SKM-1 treated with dmso at 0.1 percent for 144 hours (cell line): ENCODE data around the gene UPK3BL2.
"Not testable (repeated sequence)": the region's sequence is repeated elsewhere in the genome, so short reads cannot be mapped to it uniquely, and the experiment has no call there.

ENCODE experiments used
- DNase-seq: peaks from one replicate; lab custom pipeline; 2025; ENCODE audit not compliant: unreplicated experiment; lab: John Stamatoyannopoulos, UW

UPK3BL2 gene

DNA sequence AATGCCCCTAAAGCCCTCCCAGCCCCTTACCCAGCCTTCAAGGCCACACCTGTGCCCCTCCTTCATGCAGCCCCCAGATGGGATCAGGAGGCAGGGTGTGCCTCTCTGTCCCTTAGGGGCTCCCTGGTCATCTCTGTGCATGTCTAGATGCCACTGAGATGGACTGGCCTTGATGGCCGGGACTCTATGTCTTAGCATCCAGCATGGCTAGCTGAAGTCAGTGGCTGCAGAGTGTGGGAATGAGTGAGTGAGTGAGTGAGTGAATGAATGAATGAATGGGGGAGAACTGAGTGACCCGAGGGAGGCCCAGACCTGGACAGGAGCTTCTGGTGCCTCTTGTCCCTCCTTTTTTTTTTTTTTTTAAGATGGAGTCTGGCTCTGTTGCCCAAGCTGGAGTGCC is 11.4 kb downstream of the UPK3BL2 start:
- DNase-seq: not testable (repeated sequence)

DNA sequence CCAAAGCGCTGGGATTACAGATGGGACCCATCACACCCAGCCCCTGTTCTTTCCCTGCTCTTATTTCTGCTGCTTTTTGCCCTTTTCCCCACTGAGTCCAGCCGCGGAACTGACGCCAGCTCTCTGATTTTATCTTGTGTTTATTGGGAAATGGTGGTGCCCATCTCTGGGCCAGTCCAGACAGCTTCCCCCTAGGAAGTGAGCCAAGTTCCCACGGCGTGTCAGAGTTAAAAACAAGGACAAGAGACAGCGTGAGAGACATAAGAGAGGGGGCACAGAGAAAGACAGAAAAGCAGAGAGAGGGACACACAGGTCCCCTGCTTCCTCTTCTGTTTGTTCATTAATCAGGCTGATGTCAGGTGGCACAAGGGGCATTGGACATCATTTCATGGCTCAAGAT is 11.9 kb downstream of the UPK3BL2 start:
- DNase-seq: not testable (repeated sequence)

DNA sequence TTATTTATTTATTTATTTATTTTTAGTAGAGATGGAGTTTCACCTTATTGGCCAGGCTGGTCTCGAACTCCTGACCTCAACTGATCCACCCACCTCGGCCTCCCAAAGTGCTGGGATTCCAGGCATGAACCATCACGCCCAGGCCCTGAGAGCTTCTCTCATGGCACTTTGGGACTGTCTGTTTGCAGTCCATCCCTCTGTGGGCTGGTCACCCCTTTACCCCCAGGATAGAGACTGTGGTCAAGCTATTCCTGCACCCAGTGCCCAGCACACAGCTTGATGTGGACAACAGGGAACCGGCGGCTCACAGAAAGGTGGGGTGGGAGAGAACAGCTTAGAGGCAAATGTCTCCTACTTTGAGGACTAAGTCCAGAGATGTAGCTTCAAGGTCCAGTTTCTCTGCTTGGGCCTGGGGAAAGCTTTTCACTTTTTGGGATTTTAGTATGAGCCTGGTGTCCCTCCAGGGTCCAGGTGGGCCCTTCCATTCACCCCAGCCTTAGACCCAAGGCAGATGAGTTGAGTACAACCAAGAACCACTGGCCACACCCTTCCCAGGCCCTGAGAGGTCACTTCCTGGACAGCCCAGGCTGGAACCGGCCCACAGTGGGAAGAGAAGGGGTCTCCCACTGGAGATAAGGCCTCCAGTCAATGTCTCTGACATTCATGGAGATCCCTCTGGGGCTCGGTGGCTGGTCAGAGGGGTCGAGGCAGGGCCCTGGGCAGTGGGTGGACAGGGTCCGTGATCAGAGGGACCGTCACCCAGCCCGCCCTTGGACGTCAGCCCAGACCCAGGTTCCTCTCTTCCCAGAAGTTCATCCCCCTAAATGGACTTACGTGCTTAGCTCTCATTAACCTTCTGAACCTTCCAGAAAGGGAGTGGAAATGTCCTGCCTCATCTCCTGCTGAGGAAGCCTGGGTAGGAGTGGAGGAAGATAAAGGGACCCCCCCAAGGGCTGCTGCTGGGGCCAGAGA is 15.4 kb downstream of the UPK3BL2 start:
- DNase-seq: not testable (repeated sequence)

DNA sequence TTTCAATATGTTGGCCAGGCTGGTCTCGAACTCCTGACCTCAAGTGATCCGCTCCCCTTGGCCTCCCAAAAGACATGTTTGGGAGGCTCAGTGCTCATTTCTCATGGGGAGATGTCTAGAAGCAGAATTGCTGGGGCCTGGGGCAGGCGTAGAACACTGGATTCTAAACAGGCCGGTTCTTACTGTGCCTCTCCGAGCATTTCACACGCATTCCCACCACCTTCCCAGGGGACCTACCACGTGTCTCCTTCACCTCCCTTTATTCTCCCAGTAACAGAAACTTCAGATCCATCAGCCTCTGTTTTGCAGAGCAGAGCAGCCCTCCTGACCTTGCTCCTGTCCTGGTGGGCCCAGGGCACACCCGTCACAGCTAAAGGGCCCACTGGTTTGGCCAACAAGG is 16.3 kb downstream of the UPK3BL2 start:
- not testable (repeated sequence) for DNase-seq

DNA sequence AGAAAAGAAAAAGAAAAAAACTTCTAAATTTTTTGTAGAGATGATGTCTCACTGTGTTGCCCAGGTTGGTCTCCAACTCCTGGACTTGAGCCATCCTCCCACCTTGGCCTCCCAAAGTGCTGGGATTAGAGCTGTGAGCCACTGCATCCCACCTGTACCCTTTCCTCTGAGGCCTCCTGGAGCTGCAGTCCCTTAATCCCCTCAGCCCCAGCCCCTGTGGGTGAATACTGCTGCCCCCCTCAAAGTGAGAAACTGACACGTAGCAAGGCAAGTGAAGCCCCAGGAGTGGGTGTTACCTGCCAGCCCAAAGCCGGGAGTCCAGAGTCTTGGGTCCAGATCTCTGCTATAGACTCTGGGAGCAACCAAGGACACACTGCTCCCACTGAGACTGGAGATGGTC is 18.7 kb downstream of the UPK3BL2 start:
- DNase-seq: not testable (repeated sequence)

DNA sequence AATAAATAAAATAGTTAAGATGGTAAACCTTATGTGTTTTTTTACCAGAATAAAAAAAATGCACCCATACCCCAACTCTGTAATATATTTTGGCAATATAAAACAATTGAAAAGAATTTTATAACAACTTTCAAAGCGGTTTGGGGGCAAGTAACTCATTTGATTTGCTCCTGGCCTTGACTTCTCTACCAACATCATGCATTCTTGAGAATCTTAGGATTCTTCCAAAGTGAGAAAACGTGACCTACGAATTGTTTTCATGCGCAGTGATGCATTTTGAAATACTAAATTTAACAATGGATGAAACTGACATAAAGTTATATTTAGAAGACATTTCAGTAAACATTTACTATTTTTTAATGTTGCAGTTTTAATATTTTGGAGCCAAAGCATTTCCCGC is 22.7 kb downstream of the UPK3BL2 start:
- DNase-seq: not testable (repeated sequence)

DNA sequence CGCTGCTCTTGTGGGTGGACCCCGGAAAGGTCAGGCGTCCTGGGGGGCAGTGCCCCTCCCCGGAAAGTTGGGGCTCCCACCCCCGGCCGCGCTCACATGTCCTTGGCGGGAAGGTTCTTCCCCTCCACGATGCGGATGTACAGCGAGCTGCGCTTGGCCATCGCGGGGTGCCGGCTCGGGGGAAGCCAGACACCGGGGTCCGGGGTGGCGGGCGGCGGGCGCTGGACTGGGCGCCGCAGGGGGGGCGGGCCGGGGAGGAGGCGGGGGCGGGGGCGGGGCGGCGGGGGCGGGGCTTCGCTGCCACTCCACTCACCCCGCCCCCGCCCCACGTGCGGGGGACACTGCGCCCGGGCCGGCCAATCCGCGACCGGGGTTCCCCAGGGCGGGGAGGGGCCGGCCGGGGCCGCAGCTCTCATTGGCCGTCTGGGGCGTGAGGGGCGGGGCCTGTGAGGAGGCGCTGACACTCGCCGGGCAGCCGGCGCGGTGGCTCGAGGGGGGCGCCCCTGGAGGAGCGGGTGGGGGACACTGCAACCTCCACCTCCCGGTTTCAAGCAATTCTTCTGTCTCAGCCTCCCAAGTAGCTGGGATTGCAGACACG is 25.8 kb downstream of the UPK3BL2 start, which contains the start of gene RASA4B:
Gene RASA4B (minus strand): TSS at position 228 of the 598 bp plus-strand sequence. CDS start 67 bp downstream, at position 161.
- DNase-seq: not testable (repeated sequence)

DNA sequence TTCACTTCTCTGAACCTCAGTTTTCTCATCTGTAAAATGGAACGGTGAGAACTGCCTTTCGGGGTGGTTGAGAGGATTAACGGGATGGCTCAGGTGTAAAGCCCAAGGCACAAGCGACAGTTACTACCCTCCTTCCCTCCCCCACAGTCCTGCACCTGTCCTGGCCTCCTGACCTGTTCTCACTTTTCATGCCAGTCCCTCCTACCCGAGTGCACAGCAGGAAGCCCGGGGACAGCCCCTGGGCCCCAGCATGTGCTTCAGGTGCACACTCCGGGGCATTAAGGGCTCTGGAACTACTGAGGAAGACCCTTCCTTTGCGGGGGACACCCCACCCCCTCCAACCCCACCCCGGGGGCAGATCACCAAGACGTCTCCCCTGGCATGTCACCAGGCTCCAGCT is 26.5 kb downstream of the UPK3BL2 start:
- DNase-seq: not testable (repeated sequence)

DNA sequence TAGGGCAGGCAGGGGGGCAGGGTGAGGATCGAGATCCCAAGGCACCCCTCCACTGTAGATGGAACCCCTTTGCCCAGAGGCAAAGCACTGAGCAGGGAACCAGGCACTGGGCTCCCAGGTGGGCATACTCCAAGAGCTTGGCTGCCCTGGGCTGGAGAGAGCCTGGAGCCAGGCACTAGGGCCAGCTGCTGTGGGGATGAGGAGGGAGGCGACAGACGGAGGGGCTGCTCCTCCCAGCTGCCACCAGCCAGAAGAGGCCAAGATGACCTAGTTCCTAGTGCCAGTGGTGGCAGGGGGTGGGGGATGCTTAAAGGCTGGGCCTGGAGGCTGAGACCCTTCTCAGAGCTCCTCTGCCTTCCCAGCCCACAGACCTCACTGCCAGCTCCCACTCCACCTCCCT is 27.6 kb downstream of the UPK3BL2 start:
- DNase-seq: not testable (repeated sequence)

DNA sequence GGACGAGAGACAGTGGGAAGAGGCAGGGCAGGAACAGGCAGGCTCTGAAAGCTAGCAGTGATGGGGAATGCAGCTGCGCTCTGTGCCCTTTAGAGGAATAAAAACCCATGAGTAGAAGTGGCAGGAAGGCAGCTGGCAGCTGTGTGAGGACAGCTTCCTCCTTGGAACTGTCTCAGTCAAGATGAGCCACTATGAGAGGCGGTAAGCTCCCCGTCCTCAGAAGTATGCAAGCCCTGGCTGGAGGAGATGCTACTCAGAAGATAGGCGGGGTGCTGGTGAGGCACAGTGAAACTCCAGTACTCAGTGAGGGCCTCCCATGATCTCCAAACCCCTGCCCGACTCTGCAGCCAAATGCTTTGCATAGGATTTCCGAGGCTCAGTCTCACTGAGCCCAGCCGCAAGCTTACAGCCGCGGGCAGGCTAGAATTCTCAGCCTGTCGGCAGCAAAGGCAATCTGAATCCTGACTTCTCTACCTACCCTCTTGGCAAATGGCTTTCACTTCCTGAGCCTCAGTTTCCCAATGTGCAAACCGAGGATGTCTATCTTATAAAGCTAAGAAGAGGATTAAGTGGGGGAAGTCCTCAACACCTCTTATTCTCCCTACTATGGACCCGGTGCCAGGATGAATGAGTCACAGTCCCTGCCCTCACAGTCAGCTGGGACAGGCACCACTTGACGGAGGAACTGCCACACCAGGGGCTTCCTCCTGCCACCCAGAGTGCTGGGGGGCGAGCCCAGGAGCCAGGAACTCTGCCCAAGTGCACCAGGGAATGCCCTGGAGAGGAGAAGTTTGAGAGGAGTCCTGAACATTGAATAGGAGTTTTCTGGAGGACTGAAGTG is 28.4 kb downstream of the UPK3BL2 start:
- DNase-seq: not testable (repeated sequence)

DNA sequence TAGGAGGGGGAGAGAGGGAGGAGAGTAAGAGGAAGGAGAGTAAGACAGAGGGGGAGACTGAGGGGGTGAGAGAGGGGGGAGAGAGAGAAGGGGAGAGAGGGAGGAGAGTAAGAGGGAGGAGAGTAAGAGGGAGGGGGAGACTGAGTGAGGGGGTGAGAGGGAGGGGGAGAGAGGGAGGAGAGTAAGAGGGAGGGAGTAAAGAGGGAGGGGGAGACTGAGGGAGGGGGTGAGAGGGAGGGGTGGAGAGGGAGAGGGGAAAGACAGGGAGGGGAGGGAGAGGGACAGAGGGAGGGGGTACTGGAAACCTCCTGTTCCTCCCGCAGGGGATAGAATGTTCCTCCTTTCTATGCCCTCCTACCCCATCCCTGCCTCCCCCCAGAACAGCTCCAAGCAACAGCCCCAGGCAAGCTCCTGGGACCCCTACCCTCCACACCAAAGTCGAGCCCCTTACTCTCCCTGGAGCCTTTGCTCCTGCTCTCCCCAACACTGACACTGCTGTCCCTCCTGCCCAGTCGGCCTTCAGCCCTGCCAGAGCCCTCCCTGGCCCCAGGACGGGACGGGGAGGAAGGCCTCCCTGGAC is 30.8 kb downstream of the UPK3BL2 start:
- not testable (repeated sequence) for DNase-seq

DNA sequence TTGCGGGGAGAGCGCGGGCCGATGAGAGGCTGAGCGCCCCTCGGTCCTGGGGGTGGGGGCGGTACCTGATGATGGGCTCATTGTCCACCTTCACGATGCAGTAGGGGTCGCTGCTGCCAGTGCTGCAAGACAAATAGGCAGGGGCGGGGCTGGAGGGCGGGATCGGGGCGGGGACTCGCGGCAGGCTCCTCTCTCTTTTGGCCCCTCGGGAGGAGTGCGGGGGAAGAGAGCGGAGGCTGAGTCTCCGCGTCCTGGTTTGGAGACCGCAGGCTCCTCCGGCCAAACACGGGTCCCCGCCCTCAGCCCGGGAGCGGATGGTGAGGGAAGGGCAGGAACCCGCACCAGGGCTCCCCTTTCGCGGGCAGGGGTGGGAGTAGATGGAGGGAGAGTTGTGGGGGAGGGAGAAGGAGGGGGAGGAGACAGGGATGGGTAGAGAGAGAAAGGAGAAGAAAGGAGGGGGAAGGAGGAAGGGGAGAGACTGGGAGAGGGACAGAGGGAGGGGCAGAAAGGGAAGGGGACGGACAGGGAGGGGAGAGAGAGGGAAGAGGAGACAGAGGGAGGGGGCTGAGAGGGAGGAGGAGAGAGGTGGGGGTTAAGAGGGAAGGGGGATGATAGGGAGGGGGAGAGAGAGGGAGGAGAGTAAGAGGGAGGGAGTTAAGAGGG is 31.5 kb downstream of the UPK3BL2 start:
- not testable (repeated sequence) for DNase-seq

DNA sequence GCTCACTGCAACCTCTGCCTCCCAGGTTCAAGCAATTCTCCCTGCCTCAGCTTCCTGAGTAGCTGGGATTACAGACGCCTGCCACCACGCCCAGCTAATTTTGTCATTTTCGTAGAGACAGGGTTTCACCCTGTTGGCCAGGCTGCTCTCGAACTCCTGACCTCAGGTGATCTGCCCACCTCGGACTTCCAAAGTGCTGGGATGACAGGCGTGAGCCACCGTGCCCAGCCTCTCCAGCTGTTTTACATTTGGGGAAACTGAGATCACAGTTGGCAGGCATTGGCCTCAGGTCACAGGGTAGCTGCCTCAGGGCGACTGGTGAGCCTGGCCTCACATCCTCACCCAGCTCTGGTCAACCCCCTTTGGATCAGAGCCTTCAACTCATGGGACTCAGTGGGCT is 32.9 kb downstream of the UPK3BL2 start:
- DNase-seq: not testable (repeated sequence)

DNA sequence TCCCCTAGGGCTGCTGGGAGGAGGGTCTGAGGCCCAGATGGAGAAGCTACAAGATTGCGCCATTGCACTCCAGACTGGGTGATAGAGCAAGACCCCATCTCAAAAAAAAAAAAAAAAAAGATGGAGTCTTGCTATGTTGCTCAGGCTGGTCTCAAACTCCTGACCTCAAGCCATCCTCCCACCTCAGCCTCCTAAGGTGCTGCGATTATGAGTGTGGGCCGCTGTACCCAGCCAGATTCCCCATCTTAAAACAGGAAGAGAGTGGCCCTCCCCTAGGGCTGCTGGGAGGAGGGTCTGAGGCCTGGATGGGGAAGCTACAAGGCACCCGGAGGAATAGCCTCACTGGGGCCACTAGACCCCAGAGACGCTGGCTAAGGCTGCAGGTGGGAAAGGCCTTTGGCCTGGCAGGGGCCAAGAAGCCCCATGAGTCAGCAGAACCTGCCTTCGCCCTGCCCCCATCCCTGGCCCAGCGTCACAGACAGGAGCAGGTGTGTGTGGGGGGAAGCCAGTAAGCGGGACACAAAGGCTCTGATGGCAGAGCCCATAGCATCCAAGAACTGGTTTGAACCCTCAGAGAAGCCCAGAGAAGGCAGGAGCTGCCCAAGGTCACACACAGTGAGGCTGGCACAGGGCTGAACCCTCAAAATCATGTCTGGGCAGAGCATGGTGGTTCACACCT is 35.9 kb downstream of the UPK3BL2 start:
- not testable (repeated sequence) for DNase-seq

DNA sequence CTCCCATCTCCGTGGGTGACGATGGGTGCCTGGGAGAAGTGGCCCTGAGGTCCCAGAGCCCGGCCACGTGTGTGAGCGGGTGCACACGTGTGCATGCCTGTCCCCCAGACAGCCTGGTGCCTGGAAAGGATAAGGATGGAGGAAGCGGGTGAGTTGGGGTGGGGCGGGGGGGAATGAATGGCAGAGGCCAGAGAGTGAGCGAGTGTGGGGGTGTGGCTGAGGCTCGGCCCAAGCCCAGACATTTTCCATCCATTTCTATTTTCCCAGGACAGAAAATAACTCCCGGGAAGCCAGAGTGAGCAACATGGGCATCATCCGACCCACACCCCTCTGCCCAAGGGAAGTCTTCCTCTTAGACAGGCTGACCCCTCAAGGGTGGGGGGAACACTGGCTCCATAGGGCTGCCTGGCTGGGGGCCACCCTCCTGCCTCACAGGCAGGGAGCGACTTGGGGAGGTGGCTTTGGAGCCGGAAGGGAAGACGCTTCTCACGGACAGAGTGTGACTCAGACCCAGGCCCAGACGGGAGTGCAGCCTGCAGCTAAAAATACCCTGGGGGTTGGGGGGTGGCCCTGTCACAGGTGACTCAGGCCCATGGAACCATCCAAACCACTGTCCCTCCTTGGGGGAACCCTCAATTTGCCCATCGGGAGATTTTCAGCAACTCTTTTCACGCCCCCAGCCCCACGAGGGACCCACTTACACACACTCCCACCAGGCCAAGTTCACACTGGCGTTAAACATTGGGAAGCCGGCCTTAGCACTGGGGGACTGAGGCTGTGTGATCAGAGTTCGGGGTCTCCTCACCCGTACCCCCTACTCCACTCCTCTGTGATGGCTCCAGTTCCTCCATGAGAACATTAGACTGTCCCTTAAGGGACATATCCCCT is 38.0 kb downstream of the UPK3BL2 start:
- not testable (repeated sequence) for DNase-seq

DNA sequence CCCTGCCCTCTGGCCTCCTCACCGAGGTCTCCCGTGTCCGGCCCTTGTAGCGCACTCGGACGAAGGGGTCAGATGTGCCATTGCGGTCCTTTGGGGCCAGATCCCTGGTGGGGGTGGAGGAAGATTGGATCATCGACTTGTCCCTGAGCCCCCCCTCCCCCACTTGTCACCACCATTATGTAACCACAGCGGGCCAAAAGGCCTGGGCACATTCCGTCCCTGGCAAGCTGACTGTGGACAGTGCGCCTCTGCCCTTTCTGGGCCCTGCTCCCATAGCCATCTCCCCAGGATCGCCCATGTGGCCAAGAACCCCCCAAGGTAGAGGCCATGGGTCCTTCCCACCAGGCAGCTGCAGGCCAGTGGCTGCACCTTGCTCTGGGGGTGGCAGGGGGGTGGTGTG is 40.4 kb downstream of the UPK3BL2 start:
- DNase-seq: not testable (repeated sequence)

DNA sequence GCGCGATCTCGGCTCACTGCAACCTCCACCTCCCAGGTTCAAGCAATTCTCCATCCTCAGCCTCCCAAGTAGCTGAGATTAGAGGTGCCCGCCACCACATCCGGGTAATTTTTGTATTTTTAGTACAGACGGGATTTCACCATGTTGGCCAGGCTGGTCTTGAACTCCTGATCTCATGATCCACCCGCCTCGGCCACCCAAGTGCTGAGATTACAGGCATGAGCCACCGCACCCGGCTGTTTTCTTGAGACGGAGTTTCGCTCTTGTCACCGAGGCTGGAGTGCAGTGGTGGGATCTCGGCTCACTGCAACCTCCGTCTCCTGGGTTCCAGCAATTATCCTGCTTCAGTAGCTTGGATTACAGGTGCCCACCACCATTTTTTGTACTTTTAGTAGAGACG is 45.2 kb downstream of the UPK3BL2 start:
- not testable (repeated sequence) for DNase-seq

DNA sequence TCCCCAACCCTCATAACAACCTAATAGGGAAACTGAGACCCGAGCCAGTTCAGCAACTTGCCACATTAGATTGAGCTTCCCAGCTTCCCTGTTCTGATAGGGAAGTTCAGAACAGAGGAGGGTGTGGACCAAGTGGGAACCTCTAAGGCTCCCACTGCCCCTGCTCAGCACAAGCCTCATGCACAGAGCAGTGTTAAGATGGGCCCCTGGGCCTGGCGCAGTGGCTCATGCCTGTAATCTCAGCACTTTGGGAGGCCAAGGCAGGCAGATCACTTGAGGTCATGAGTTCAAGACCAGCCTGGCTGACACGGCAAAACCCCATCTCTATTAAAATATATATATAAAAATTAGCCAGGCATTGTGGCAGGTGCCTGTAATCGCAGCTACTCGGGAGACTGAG is 46.2 kb downstream of the UPK3BL2 start:
- not testable (repeated sequence) for DNase-seq

DNA sequence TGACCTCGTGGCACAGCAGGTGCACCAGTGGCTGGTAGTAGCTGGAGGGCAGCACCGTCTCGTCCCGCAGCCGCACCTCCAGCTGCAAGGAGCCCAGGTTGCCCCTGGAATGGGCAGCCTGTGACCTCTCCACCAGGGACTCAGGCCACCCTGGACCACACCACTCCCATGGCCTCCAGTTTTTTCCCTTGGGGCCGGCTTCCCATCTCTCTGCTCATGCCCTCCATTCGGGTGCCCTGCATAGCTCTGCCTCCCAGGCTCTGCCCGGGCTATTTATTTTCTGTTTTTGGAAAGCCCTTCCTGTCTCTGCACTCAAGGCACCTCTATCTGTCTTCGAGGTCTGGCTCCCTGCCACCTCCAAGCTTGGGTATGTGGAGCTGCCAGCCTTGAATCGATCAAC is 46.6 kb downstream of the UPK3BL2 start:
- not testable (repeated sequence) for DNase-seq
